NOMO-1 treated with dmso at 0.1 percent for 144 hours (cell line): ENCODE data around the gene SOCS1.
A peak's percentile ranks its signal among the peaks of the same experiment; 100 is the strongest.
"Not testable (repeated sequence)": the region's sequence is repeated elsewhere in the genome, so short reads cannot be mapped to it uniquely, and the experiment has no call there.

Experiments used
- DNase-seq: peaks from one replicate; lab custom pipeline; 2025; ENCODE audit not compliant: unreplicated experiment; lab: John Stamatoyannopoulos, UW

SOCS1 gene

GRCh38 chr16:11255737-11256660 is at the start of gene SOCS1:
TSS of gene SOCS1 (minus strand) at chr16:11256204. CDS start at chr16:11255478, 726 bp downstream.
- peak; percentile 75 for DNase-seq

GRCh38 chr16:11303405-11304138 is 47.6 kb upstream of the SOCS1 start:
- no peak for DNase-seq

- DNase-seq = no peak
Measured at GRCh38 chr16:11302977-11303376, 47.0 kb upstream of the SOCS1 start.

GRCh38 chr16:11301645-11302501 is 45.9 kb upstream of the SOCS1 start:
- DNase-seq = no peak

- no peak for DNase-seq
Measured at GRCh38 chr16:11300560-11300892, 44.5 kb upstream of the SOCS1 start.

GRCh38 chr16:11299865-11300559 is 44.0 kb upstream of the SOCS1 start:
- DNase-seq = no peak

GRCh38 chr16:11298950-11299547 is 43.0 kb upstream of the SOCS1 start:
- not testable (repeated sequence) for DNase-seq

- DNase-seq = no peak
Measured at GRCh38 chr16:11298143-11298900, 42.3 kb upstream of the SOCS1 start.

- peak; percentile 64 for DNase-seq
Measured at GRCh38 chr16:11297492-11298142, 41.6 kb upstream of the SOCS1 start.

- DNase-seq = no peak
Measured at GRCh38 chr16:11296706-11297491, 40.9 kb upstream of the SOCS1 start.

GRCh38 chr16:11296351-11296705 is 40.3 kb upstream of the SOCS1 start:
- DNase-seq = no peak

- no peak for DNase-seq
Measured at GRCh38 chr16:11295672-11296071, 39.7 kb upstream of the SOCS1 start.

- no peak for DNase-seq
Measured at GRCh38 chr16:11292076-11292748, 36.2 kb upstream of the SOCS1 start.

GRCh38 chr16:11291091-11291703 is 35.2 kb upstream of the SOCS1 start:
- DNase-seq = no peak

GRCh38 chr16:11290102-11290893 is 34.3 kb upstream of the SOCS1 start:
- no peak for DNase-seq

- DNase-seq = not testable (repeated sequence)
Measured at GRCh38 chr16:11289696-11290095, 33.7 kb upstream of the SOCS1 start.

GRCh38 chr16:11289202-11289601 is 33.2 kb upstream of the SOCS1 start:
- no peak for DNase-seq
